GM19035 (cell line): ENCODE results near the gene CRYAB.
A peak's percentile ranks its signal among the peaks of the same experiment; 100 is the strongest.
"Not testable (repeated sequence)": the region's sequence is repeated elsewhere in the genome, so short reads cannot be mapped to it uniquely, and the experiment has no call there.

Experiments used
- ATAC-seq: cut with Tn5 transposase; IDR thresholded peaks from one replicate; pipeline ENCODE4 v1.9.1; 2021; ENCODE audit not compliant: unreplicated experiment

The CRYAB gene

DNA sequence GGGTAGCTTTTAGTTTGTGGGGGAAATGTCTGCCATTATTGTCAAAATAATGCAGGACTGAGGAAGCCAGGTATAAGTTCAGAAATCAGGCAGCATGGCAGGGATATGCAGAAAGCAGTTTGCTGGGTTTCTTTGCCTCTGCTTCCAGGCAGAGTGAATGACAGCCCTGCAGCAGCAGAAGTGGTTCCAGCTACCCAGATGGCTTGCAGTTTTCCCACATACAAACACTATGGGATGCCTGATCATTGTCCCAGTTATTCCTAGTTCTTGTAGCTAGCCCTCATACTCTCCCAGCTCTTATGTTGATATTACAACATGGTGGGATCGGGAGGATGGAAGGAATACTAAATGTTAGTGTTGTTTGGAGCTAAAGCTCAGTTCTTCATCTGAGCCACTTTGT, 22.7 kb upstream of the CRYAB start:
- no peak for ATAC-seq

DNA sequence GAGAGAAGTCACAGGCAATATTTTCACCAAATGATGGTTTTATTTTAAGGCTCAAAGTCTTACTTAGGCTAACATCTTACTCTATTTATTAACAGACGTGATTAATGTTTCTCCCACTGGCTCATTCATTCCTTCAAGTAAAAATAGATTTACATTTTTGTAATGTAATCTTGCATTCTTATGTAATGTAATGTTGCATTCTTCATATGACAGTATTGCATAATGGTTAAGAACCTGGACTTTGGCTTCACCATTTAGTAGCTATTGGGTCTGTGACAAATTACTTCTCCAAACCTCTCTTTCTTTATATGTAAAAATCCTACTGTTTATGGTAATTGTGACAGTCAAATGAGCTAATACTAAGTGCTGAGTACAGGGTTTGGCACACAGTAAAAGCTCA, 22.3 kb upstream of the CRYAB start:
- ATAC-seq: no peak

DNA sequence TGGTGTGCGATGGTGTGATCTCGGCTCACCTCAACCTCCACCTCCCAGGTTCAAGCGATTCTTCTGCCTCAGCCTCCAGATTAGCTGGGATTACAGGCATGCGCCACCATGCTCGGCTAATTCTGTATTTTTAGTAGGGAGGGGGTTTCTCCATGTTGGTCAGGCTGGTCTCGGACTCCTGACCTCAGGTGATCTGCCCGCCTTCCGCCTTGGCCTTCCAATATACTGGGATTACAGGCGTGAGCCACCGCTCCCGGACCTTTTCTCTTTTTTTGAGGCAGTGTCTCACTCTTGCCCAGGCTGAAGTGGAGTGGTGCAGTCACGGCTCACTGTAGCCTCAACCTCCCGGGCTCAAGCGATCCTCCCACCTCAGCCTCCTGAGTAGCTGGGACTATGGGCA, 21.6 kb upstream of the CRYAB start:
- ATAC-seq: not testable (repeated sequence)

DNA sequence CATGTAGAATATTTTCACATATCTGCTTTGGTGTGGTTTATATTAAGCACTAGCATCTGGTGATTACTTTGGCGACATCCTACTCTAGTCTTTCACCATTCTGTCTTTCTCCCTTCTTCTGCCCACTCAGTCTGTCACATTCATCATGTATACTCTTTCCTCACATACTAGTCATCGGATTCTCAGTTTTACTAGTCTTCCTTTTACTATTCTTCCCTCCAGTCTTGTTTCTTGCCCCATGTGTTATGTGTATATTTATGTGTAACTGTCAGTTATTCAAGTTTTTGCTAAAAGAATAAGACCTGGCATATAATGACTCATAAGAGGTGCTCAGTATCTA, 21.0 kb upstream of the CRYAB start:
- no peak for ATAC-seq

DNA sequence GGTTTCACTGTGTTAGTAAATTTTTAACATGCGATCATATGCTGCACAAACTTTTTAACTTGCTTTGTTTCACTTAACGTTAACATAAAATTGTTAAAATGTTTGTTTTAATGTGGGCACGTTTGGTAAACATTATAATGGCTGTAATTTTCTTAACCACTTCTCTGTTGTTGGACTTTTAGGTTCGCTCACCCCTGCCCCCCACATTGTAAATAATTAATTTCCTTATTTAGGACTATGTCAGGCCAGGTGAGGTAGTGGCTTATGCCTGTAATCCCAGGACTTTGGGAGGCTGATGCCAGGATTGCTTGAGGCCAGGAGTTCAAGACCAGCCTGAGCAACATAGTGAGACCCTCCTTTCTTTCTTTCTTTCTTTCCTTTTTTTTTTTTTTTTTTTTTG, 18.9 kb upstream of the CRYAB start:
- no peak for ATAC-seq

DNA sequence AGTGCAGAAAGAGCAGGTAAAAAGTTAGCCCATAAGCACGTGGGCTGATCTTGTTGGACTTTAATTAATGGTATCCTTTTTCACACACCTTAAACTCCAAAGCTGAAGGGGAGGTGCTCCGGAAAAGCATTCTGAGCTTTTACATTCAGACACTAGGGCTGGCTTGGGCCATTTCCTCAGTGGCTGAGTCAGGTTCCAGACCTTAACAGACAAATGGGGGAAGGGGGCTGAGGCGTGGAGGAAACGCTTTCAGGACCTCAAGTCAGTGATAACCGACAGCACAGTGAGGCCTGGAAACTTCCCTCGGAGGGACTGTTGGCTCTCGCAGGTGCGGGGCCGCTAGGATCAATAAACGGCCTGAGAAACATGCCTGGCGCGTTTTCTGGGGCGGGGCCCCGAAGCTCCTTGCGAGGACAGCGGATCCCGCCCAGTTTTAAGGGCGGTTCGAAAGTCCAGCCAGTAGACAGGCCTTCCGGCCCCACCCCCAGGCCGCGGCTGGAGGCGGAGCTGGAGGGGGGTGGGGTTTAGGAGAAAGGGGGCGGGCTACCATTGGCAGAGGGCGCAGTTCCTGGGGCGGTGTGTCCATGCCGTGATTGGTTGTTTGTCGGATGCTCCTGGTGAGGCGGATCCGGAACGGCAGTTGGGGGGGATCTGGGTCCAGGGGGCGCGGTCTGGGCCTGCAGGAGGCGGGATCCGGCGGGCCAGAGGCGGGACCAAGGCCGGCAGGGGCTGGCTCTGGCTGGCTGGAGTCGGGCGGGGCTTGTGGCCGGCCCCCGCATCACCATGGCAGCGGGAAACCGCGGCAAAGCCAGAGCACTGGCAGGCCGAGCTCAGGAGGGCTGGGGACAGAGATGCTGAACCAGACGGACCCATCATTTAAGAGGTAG, 15.2 kb upstream of the CRYAB start:
- ATAC-seq: peak; percentile 94

- no peak for ATAC-seq
These were observed 14.4 kb upstream of the CRYAB start for GRCh38 chr11:111925953-111926352.

DNA sequence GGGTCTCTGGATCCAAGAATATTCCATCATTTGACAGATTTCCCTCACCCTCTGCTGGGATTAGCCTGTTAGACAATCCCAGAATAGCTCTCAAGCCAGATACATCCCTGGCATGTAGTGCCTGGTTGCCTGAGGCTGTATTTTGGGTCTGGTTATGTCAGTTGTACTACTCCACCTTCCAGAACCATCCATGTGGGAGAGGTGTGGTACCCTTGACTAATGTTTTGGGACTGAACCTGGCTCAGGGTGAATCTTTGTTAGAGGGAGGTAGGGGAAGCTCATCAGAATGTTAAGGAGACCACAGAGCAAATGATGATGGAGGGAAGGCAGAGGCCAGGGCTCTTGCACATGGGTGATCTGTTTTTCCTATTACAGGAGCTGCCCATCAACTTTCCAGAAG, 12.4 kb upstream of the CRYAB start:
- no peak for ATAC-seq

- ATAC-seq: no peak
These were observed 11.8 kb upstream of the CRYAB start for GRCh38 chr11:111923351-111923788.

DNA sequence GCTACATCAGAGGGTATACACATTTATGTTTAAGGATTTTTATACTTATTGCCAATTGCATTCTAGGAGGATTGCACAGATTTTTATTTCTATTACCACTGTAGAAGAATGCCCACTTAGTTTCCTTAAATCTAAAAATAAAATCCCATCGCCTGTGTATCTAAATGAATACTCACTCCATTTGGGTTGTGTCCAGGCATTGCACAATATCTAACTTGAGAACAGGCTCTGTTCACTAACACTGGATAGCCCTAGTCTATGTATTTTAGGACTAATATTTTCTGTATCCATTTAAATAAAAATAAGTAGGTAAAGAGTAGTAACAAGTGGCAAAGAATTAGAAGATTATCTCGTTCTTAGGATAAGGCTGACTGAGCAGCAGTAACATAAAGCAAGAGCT, 11.2 kb upstream of the CRYAB start:
- ATAC-seq: no peak

DNA sequence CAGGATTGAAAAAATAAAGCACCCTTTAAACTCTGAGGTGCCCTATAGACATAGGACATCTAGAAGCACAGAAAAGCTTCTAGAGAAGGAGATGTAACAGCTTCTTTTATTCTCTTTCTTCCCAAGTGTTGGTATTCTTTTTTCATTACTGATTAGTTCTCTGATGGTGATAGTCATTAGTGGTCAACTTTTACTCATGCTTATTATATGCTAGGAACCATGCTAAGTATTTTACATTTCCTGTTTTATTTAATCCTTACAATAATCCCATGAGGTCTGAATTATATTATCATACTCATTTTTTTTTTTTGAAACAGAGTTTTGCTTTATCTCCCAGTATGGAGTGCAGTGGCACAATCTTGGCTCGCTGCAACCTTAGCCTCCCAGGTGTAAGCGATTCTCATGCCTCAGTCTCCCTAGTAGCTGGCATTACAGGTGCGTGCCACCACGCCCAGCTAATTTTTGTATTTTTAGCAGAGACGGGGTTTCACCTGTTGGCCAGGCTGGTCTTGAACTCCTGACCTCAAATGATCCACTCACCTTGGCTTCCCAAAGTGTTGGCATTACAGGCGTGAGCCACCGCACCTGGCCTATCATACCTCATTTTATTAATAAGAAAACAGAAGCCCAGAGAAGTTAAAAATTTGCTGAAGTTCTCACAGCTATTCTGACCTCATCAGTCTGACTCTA, 10.1 kb upstream of the CRYAB start:
- no peak for ATAC-seq

DNA sequence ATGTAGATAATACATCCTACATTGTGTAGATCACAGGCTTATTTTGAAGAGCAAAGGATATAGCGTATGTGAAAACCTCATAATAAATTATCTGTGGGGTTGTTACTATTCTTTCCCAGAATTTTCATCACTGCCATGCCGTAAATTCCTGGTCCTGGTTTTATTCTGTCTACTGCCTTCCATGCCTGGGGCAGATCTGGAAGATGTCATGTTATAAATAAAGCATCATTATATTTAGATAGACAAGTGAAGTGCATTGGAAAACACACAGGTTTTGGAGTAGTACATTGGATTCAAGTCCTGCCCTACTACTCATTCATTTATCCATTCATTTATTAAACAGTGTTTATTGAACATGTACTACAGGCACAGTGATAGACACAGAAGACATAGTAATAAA, 9.3 kb upstream of the CRYAB start:
- ATAC-seq: no peak

GRCh38 chr11:111918390-111919256, 7.1 kb upstream of the CRYAB start, which contains the start of gene C11orf52:
Gene C11orf52 (plus strand): TSS chr11:111918913. CDS start chr11:111918973, 60 bp downstream.
- ATAC-seq: no peak

DNA sequence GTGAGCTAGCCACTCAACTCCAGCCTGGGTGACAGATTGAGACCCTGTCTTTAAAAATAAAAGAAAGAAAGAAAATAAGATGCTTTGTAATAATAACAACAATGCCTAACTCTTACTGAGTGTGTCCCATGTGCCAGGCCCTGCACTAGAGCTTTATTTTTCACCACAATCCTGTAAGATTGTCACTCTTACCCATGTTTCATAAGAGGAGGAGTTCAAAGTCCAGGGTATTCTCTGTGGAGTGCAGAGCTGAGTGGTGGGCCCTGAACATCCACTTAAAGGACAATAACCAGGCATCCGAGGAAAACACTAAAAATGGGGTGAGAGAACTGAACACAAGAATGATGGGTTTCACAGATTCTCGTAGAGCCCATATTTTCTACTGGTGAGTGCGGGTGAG, 6.2 kb upstream of the CRYAB start:
- no peak for ATAC-seq

DNA sequence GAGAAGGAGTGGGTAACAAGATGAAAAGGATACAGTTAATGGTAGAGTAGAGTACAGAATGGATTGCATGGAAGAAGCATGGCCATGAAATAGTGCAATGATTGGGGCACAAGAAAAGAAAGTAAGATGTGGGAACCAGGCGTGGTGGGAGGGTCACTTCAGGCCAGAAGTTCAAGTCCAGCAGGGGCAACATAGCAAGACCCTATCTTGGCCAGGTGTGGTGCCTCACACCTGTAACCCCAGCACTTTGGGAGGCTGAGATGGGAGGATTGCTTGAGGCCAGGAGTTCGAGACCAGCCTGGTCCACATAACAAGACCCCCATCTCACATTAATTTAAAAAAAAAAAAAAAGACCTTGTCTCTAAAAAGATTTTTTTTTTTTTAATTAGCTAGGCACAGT, 5.7 kb upstream of the CRYAB start:
- ATAC-seq: no peak

DNA sequence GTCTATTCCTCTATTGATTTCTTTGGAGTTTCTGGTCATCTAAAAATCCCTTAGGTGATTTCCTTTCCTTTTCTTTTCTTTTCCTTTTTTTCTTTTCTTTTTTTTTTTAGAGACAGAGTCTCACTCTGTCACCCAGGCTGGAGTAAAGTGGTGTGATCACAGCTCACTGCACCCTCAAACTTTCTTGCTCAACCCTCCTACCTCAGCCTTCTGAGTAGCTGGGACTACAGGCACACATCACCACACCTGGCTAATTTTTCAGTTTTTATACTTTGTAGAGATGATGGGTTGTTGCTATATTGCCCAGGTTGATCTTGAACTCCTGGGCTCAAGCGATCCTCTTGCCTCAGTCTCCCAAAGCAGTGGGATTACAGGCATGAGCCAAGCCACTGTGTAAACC, 5.2 kb upstream of the CRYAB start:
- no peak for ATAC-seq

GRCh38 chr11:111913997-111914396, 2.4 kb upstream of the CRYAB start:
- no peak for ATAC-seq

DNA sequence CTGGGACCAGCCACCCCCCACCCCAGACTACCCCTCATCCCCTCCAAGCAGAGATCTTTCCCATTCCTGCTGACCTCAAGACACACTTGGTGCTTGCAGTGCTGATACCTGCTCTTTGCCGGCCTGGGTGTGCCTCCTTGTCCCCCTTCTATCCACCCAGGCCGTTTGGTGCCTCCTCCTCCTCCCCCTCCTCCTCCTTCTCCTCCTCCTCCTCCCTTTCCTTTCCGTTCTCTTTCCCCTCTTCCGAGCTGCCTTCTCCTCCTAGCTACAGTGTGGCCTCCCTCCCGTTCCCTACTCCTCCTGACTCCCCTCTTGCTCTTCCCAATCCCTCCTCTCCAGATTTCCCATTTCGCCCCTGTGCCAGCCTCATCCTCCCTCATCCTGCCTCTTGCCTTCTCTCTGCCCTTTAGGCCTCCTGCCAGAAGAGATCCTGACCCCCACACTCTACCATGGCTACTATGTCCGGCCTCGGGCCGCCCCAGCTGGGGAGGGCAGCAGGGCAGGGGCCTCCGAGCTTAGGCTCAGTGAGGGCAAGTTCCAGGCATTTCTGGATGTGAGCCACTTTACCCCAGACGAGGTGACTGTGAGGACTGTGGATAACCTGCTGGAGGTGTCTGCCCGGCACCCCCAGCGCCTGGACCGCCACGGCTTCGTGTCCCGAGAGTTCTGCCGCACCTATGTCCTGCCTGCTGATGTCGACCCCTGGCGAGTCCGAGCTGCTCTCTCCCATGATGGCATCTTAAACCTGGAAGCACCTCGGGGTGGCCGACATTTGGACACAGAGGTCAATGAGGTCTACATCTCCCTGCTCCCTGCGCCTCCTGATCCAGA, 1.7 kb upstream of the CRYAB start:
- no peak for ATAC-seq

GRCh38 chr11:111912535-111912934, 965 bp upstream of the CRYAB start, which contains the start of gene HSPB2:
Gene HSPB2 (plus strand): TSS chr11:111912734. CDS start chr11:111912830, 96 bp downstream.
- no peak for ATAC-seq
